K562 treated with DMSO at 1 percent for 48 hours (cell line): ENCODE measurements around the gene AGTR2. TPM values are rescaled to one million over a fixed set of nuclear protein-coding genes. Genes with fewer than 3 reads are reported as not detected.

Source experiments
- total RNA-seq: library from RNA; unstranded; fragments of 300-600 nt; gene quantifications from 2 replicates; pipeline ENCODE4 v1.2.3, GENCODE V29; 2022; ENCODE audit warnings: low replicate concordance; ENCODE audit errors: extremely low read depth

The AGTR2 gene, protein sequence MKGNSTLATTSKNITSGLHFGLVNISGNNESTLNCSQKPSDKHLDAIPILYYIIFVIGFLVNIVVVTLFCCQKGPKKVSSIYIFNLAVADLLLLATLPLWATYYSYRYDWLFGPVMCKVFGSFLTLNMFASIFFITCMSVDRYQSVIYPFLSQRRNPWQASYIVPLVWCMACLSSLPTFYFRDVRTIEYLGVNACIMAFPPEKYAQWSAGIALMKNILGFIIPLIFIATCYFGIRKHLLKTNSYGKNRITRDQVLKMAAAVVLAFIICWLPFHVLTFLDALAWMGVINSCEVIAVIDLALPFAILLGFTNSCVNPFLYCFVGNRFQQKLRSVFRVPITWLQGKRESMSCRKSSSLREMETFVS
- total RNA-seq, result not detected in 2 replicates

DNA sequence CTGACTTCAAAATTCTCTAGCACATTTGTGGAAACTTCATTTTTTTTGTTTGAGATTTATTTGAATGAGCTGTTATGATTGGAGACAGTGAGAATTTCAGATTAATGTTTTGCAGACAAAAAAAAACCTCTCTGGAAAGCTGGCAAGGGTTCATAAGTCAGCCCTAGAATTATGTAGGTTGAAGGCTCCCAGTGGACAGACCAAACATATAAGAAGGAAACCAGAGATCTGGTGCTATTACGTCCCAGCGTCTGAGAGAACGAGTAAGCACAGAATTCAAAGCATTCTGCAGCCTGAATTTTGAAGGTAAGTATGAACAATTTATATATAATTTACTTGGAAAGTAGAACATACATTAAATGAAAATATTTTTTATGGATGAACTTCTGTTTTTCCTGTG is at the start of gene AGTR2:
Gene AGTR2 (plus strand): TSS at position 234 of the 400 bp plus-strand sequence. CDS start 1,537 bp downstream, outside the sequence.

